K562 (cell line): ENCODE measurements around the gene TBL2. TPM values are rescaled to one million over a fixed set of nuclear protein-coding genes. Genes with fewer than 3 reads are reported as not detected.

Source experiments
- BMI1 ChIP-seq: fragments of 150-350 bp; IDR thresholded peaks from 2 replicates; pipeline ENCODE4 v1.6.1; 2014; ENCODE audit warnings: low read length
- CXXC5 ChIP-seq: fragments of 250-450 bp; sonication (Bioruptor Pico); IDR thresholded peaks from 2 replicates; pipeline ENCODE4 v1.8.0; 2022; ENCODE audit warnings: inconsistent platforms, mild to moderate bottlenecking, moderate library complexity
- HDGF ChIP-seq: fragments of 450-650 bp; IDR thresholded peaks from 2 replicates; pipeline ENCODE4 v1.6.1; 2016
- KDM1A ChIP-seq, 2 experiments: fragments of 450-650 bp; IDR thresholded peaks; 2 replicates each; pipeline ENCODE4 v1.6.1; 2016; ENCODE audit warnings: mild to moderate bottlenecking in 2 of 2
- L3MBTL2 ChIP-seq: fragments of 450-650 bp; IDR thresholded peaks from 2 replicates; pipeline ENCODE4 v1.6.1; 2016; ENCODE audit warnings: mild to moderate bottlenecking, moderate library complexity
- MLX ChIP-seq, 2 experiments: fragments of 450-650 bp in 1 of 2; sonication (generic) in 1 of 2; formaldehyde crosslinking; conservative IDR thresholded peaks; 2 replicates each; pipeline versions ENCODE4 v1.4.0 to v1.8.1; 2020 to 2022; ENCODE audit warnings: mild to moderate bottlenecking in 1 of 2, missing genetic modification reagents in 1 of 2
- NFATC3 ChIP-seq: fragments of 450-650 bp; IDR thresholded peaks from 2 replicates; pipeline ENCODE4 v1.6.1; 2017; ENCODE audit warnings: mild to moderate bottlenecking
- RAD51 ChIP-seq: fragments of 450-650 bp; IDR thresholded peaks from 2 replicates; pipeline ENCODE4 v1.7.1; 2016; ENCODE audit warnings: low read depth, mild to moderate bottlenecking, borderline replicate concordance
- SFPQ ChIP-seq: fragments of 200-400 bp; formaldehyde crosslinking; IDR thresholded peaks from 2 replicates; pipeline ENCODE4 v1.6.1; 2017; ENCODE audit warnings: mild to moderate bottlenecking, low read depth, low read length, moderate library complexity
- SMAD1 ChIP-seq: fragments of 150-350 bp; IDR thresholded peaks from 2 replicates; pipeline ENCODE4 v1.6.1; 2014; ENCODE audit warnings: low read length, low read depth; ENCODE audit not compliant: partially characterized antibody
- TSC22D4 ChIP-seq: fragments of 450-650 bp; IDR thresholded peaks from 2 replicates; pipeline ENCODE4 v1.6.1; 2016; ENCODE audit warnings: missing genetic modification characterization, missing biosample characterization, control low read depth
- ZMIZ1 ChIP-seq, 2 experiments: fragments of 150-350 bp in 1 of 2; IDR thresholded peaks; 2 replicates each; pipeline ENCODE4 v1.6.1; 2012 to 2016; ENCODE audit warnings: low read depth in 2 of 2, low read length in 2 of 2, mild to moderate bottlenecking in 1 of 2, moderate library complexity in 1 of 2
- ZNF639 ChIP-seq, 2 experiments: fragments of 200-800 bp in 1 of 2; sonication (Bioruptor generic) in 1 of 2; sonication (generic) in 1 of 2; formaldehyde crosslinking in 1 of 2; IDR thresholded peaks in 1 of 2; conservative IDR thresholded peaks in 1 of 2; 2 replicates each; pipeline versions ENCODE4 v1.5.0 to v1.6.1; 2016 to 2020; ENCODE audit warnings: missing compliant biosample characterization in 1 of 2, missing genetic modification characterization in 1 of 2, missing genetic modification reagents in 1 of 2
- polyA plus RNA-seq, 8 experiments: library from polyadenylated mRNA; depleted of rRNA in 4 of 8; stranded (reverse) in 5 of 8; unstranded in 3 of 8; fragments of >200 nt; fragmentation: Nextera tagmentation in 2 of 8; fragmentation: Illumina TruSeq in 1 of 8; extraction: Ambion mirVana in 2 of 8; extraction: Trizol in 1 of 8; gene quantifications; 2 replicates each; pipeline versions ENCODE4 v1.2.1 to v1.2.3, GENCODE V29; 2011 to 2014; ENCODE audit warnings: inconsistent platforms in 1 of 8, missing spikeins in 1 of 8
- total RNA-seq, 7 experiments: library from RNA; depleted of rRNA in 6 of 7; stranded (reverse); fragments of >200 nt in 6 of 7; fragmentation: Illumina TruSeq in 2 of 7; extraction: Trizol in 2 of 7; gene quantifications; 2 replicates each; pipeline versions ENCODE4 v1.2.1 to v1.2.3, GENCODE V29; 2011 to 2021; ENCODE audit warnings: low replicate concordance in 1 of 7
- TF ChIP-seq, protein P1 (sequence below): fragments of 450-650 bp; formaldehyde crosslinking; IDR thresholded peaks from 2 replicates; pipeline ENCODE4 v1.4.0; 2020; ENCODE audit warnings: mild to moderate bottlenecking, moderate library complexity
- TF ChIP-seq, protein P2 (sequence below): fragments of 250-450 bp; sonication (Bioruptor Pico); IDR thresholded peaks from 2 replicates; pipeline ENCODE4 v1.5.1; 2021; ENCODE audit warnings: mild to moderate bottlenecking

Gene TBL2
- total and polyA plus RNA-seq, 9 of the 15 experiments (the other 6 are each of a cell fraction or from before 2014, with no cell fraction given), result 2.5 to 123 (median 49.2) TPM

GRCh38 chr7:73612598-73613269 lies 34.4 kb upstream of the TBL2 start (continued):
- peak; percentile 87 to 91 for TF ChIP-seq ZMIZ1 (IDR thresholded peaks at IDR 0.05; ENCODE audit: low read depth in 2 of 2, low read length in 2 of 2)
- TF ChIP-seq, protein P1, sequence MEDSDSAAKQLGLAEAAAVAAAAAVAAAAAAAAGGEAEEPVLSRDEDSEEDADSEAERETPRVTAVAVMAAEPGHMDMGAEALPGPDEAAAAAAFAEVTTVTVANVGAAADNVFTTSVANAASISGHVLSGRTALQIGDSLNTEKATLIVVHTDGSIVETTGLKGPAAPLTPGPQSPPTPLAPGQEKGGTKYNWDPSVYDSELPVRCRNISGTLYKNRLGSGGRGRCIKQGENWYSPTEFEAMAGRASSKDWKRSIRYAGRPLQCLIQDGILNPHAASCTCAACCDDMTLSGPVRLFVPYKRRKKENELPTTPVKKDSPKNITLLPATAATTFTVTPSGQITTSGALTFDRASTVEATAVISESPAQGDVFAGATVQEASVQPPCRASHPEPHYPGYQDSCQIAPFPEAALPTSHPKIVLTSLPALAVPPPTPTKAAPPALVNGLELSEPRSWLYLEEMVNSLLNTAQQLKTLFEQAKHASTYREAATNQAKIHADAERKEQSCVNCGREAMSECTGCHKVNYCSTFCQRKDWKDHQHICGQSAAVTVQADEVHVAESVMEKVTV, result peak; percentile 64; the same call in 1 of the 2 replicates
- TF ChIP-seq HDGF, result no peak; the same call in 1 of the 2 replicates
- TF ChIP-seq MLX (CRISPR knock-in tag; conservative IDR thresholded peaks at IDR 0.05), result no peak
- TF ChIP-seq, protein P2, sequence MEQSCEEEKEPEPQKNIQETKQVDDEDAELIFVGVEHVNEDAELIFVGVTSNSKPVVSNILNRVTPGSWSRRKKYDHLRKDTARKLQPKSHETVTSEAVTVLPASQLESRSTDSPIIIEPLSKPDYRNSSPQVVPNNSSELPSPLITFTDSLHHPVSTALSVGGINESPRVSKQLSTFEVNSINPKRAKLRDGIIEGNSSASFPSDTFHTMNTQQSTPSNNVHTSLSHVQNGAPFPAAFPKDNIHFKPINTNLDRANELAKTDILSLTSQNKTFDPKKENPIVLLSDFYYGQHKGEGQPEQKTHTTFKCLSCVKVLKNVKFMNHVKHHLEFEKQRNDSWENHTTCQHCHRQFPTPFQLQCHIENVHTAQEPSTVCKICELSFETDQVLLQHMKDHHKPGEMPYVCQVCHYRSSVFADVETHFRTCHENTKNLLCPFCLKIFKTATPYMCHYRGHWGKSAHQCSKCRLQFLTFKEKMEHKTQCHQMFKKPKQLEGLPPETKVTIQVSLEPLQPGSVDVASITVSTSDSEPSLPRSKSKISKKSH, result no peak
- peak in 1 of 2 experiments; percentile 74; a peak in 2 of 4 replicates for TF ChIP-seq ZNF639 (CRISPR knock-in tag; conservative IDR thresholded peaks at IDR 0.05 in 1 of 2, IDR thresholded peaks at IDR 0.05 in 1 of 2)
- no peak for TF ChIP-seq SFPQ
- TF ChIP-seq TSC22D4, result no peak
- peak; percentile 58 for TF ChIP-seq SMAD1
- peak; percentile 92 to 95 for TF ChIP-seq KDM1A (IDR thresholded peaks at IDR 0.05)
- no peak for TF ChIP-seq BMI1
- no peak for TF ChIP-seq NFATC3
- TF ChIP-seq RAD51, result peak; percentile 83
- TF ChIP-seq L3MBTL2, result peak; percentile 85
- peak; percentile 75 for TF ChIP-seq CXXC5 (CRISPR knock-in tag)
